Hematopoietic multipotent progenitor cell treated with erythropoietin and hydrocortisone succinate and interleukin-3 and kit ligand, for 15 days (in vitro differentiated cells): ENCODE results near the gene ZCCHC14.
"Not testable (repeated sequence)": the region's sequence is repeated elsewhere in the genome, so short reads cannot be mapped to it uniquely, and the experiment has no call there.

ENCODE experiments used
- DNase-seq: peaks from one replicate; pipeline ENCODE4 v3.0.0-alpha.2; 2015; ENCODE audit warnings: low spot score

Gene ZCCHC14

GRCh38 chr16:87497023-87497766 is 4.4 kb upstream of the ZCCHC14 start:
- not testable (repeated sequence) for DNase-seq

GRCh38 chr16:87496447-87496801 is 3.6 kb upstream of the ZCCHC14 start:
- DNase-seq: no peak

- no peak for DNase-seq
These were observed 3.0 kb upstream of the ZCCHC14 start for GRCh38 chr16:87495578-87496446.

- no peak for DNase-seq
These were observed 920 bp upstream of the ZCCHC14 start for GRCh38 chr16:87493608-87494280.

- no peak for DNase-seq
These were observed 563 bp downstream of the ZCCHC14 start for GRCh38 chr16:87492291-87492630.

- no peak for DNase-seq
These were observed 1.1 kb downstream of the ZCCHC14 start for GRCh38 chr16:87491522-87492290.

- not testable (repeated sequence) for DNase-seq
These were observed 1.9 kb downstream of the ZCCHC14 start for GRCh38 chr16:87490799-87491521.

- no peak for DNase-seq
These were observed 2.6 kb downstream of the ZCCHC14 start for GRCh38 chr16:87490096-87490798.

- DNase-seq: no peak
These were observed 3.3 kb downstream of the ZCCHC14 start for GRCh38 chr16:87489434-87490045.

- DNase-seq: not testable (repeated sequence)
These were observed 3.9 kb downstream of the ZCCHC14 start for GRCh38 chr16:87488960-87489359.

- DNase-seq: no peak
These were observed 5.4 kb downstream of the ZCCHC14 start for GRCh38 chr16:87487361-87487924.

GRCh38 chr16:87486713-87487247 is 6.0 kb downstream of the ZCCHC14 start:
- no peak for DNase-seq

- DNase-seq: no peak
These were observed 6.5 kb downstream of the ZCCHC14 start for GRCh38 chr16:87486282-87486681.

GRCh38 chr16:87485792-87486191 is 7.0 kb downstream of the ZCCHC14 start:
- DNase-seq: not testable (repeated sequence)

GRCh38 chr16:87484487-87485331 is 8.1 kb downstream of the ZCCHC14 start:
- DNase-seq: no peak

- no peak for DNase-seq
These were observed 9.3 kb downstream of the ZCCHC14 start for GRCh38 chr16:87483481-87483880.

GRCh38 chr16:87482670-87483069 is 10.2 kb downstream of the ZCCHC14 start:
- not testable (repeated sequence) for DNase-seq

- DNase-seq: no peak
These were observed 10.6 kb downstream of the ZCCHC14 start for GRCh38 chr16:87482266-87482665.

GRCh38 chr16:87481711-87482110 is 11.1 kb downstream of the ZCCHC14 start:
- DNase-seq: not testable (repeated sequence)
